SHP77 (cell line): ENCODE measurements around the gene TM2D1.
A peak's percentile ranks its signal among the peaks of the same experiment; 100 is the strongest.

Experiments
- DNase-seq, 2 experiments: peaks; one replicate each; lab custom pipeline; 2025; lab: John Stamatoyannopoulos, UW

Gene TM2D1

DNA sequence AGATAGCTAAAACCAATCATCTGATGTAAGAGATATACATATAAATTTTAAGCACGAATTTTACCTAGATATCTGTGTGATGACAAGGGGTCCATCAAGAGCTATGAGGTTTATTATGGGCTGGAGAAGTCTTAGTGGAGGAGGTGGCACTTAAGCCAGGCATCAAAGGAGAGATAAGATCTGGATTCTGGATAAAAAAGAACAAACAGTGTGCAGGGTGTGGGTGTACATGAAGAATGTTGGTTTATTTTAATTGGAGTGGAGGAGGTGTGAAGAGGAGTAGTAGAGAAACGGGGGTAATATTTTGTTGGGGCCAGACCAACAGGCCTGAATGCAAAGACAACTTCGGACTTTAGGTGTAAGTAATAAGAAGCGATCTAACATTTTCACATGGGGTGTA lies 80.6 kb downstream of the TM2D1 start:
- DNase-seq: no peak

- DNase-seq: peak in 1 of 2 experiments; percentile 1
Observed at GRCh38 chr1:61642475-61643232, 82.3 kb downstream of the TM2D1 start.

DNA sequence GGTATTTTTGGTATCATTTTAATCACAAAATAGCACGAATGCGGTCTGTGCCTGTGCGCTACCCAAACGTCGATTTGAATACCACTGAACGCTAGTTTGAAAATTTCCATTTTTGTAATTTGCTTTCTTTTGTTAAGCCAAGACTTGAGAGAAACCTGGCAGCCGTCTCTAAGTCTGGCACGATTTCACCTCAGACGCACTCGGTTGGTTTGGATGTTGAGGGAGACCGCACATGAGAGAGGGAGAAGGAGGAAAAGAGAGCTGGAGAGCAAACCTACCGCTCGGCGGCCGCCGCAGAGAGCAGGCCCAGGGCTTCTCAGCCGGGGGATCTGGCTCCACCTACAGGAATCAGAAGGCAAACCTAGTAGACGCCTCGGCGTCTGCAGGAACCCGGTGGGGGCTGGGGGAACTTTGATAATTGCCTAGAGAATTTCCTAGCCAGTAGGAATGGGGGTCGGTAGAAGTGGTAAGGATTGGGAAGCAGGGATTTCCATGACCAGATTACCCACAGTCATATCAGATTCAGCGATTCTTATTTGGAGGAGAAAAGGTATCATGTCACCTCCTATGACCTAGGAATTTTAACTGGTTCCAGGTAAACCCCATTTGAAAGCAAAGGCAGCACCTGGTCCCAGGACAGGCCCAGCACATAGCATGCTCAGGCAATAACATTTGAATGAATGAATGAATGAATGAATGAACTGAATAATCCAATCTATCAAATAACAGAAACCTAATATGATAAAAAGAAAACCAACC lies 83.2 kb downstream of the TM2D1 start:
- peak; percentile 78 to 81 for DNase-seq

DNA sequence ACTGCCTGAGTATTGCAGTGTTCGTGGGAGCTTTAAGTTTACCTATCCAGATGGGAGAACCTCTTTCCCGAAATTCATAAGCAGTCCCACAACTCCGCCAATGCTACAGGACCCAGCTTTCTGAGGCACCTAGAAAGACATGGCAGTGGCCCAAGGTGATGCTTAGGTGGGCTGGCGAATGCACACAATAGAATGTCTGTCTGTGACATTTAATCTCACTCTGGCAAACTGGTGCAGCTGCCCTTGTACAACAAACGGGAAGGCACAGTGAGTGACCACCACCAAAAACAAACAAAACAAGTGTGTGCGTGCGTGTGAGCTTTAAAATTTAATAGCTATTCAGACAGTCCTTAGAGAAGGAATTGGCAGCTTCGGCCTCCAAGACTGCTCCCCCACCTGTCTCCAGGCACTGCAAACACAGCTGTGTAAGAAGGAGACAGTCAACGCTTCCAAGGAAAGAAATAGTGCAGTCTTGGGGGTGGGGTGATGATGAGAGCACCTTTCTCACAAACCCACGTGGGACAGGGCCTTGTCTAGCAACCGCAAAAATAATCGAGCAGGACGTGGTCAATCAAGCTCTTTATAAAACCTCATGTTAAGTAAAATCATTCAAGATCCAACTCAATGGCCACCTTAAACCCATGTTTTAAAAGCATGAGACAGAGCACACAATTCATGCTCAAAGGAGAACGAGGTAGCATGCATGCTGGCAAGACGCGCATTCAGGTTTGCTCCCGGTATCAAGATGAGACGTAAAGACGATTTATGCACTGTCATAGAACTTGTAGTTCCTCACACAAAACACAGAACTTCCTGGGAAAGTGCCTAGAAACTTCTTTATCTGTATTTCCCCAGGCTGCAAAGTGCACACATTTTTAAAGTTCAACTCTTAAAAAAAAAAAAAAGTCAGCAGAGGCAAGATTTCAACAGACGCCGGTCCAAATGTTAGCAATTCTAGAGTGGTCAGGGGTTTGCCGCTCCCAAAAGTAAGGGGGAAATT lies 84.1 kb downstream of the TM2D1 start:
- DNase-seq: peak; percentile 93 to 95

GRCh38 chr1:61639608-61640336 lies 85.2 kb downstream of the TM2D1 start:
- no peak for DNase-seq

GRCh38 chr1:61638911-61639605 lies 85.9 kb downstream of the TM2D1 start:
- DNase-seq: peak; percentile 10 to 46

DNA sequence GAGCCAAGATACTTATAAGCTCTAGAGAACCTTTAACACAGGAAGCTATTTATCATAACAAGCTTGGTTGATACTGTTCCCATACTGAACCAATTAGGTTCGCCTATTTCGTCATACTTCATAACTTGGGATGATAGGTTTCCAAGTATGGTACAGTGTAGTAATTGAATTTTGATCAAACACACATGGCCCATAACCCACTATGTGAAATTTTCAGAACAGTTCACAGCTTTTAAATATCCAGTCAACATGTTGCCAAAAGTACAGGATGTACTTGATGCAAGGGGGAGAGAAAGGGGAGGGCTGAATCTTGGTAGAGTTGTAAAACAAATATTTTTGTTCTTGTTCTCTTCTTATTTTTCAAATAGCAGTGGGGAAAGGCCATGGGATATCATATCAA lies 86.6 kb downstream of the TM2D1 start:
- no peak for DNase-seq

- DNase-seq: no peak
Observed at GRCh38 chr1:61637470-61637869, 87.5 kb downstream of the TM2D1 start.

- DNase-seq: no peak
Observed at GRCh38 chr1:61636814-61637213, 88.1 kb downstream of the TM2D1 start.

GRCh38 chr1:61636376-61636775 lies 88.6 kb downstream of the TM2D1 start:
- DNase-seq: no peak

DNA sequence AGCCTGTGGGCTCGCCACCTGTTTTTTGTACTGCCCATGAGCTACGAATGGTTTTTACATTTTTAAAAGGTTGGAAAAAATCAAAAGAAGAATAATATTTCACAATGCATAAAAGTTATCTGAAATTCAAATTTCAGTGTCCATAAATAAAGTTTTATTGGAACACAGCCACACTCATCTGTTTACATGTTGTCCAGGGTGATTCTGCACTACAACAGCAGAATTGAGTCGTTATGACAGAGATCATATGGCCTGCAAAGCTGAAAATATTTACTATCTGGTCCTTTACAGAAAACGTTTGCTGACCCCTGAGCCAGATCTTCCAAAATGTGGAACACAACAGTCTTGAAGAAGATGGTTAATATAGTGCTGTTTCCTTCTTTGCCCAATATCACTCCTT lies 89.4 kb downstream of the TM2D1 start:
- DNase-seq: no peak

GRCh38 chr1:61631436-61631835 lies 93.5 kb downstream of the TM2D1 start:
- no peak for DNase-seq
